ENCODE data around the gene EDC4. TPM values are rescaled to one million over a fixed set of nuclear protein-coding genes. Genes with fewer than 3 reads are reported as not detected.

EDC4 gene
- total and polyA plus RNA-seq, 7 donors = 21.1 to 52.1 (median 33.8) TPM

DNA sequence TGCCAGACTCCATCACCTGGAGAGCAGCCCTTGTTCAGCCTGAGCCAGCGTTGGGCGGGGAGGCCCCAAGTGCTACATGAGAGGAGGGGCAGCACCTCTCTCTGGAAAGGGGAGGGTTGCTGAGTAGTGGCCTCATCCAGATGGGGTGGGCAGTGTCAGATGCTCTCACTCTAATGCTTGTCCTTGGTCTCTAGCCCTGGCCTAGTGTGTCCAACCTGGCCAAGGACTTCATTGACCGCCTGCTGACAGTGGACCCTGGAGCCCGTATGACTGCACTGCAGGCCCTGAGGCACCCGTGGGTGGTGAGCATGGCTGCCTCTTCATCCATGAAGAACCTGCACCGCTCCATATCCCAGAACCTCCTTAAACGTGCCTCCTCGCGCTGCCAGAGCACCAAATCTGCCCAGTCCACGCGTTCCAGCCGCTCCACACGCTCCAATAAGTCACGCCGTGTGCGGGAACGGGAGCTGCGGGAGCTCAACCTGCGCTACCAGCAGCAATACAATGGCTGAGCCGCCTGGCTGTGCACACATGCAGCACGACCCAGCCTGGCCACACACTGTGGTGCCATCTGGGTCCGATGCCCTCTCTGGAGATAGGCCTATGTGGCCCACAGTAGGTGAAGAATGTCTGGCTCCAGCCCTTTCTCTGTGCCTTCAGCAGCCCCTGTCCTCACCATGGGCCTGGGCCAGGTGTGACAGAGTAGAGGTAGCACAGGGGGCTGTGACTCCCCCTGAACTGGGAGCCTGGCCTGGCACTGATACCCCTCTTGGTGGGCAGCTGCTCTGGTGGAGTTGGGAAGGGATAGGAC, 54.5 kb downstream of the EDC4 start:
- intact Hi-C loops (cut with DNase I) = loop anchor here (2.0 to 10.0 kb wide), 3 partner anchors 115 to 255 kb away; no protein-coding TSS in a partner anchor
- Histone ChIP-seq H3K9me3 (no peaks in the 10 kb centered on the region), H3K27ac (peak overlapping the region; percentile 83), H3K4me1 (peaks cover 48% of the 10 kb centered on the region), H3K36me3 (ENCODE audit: insufficient read depth in 1 of 2, low read depth in 1 of 2) (peaks cover 0 to 40% of the 10 kb centered on the region in 2 donors), H3K27me3 (ENCODE audit: insufficient read depth in 3 of 3, low read length in 2 of 3) (no peaks in the 10 kb centered on the region), H3K4me3 (no peak overlapping the region)
- DNase-seq (no peak), ATAC-seq (no peak)
- WGBS, 3 donors = 85 to 91% (median 86%) methylated on average over 22 of the region's 22 CpGs
- TF ChIP-seq, protein P1, sequence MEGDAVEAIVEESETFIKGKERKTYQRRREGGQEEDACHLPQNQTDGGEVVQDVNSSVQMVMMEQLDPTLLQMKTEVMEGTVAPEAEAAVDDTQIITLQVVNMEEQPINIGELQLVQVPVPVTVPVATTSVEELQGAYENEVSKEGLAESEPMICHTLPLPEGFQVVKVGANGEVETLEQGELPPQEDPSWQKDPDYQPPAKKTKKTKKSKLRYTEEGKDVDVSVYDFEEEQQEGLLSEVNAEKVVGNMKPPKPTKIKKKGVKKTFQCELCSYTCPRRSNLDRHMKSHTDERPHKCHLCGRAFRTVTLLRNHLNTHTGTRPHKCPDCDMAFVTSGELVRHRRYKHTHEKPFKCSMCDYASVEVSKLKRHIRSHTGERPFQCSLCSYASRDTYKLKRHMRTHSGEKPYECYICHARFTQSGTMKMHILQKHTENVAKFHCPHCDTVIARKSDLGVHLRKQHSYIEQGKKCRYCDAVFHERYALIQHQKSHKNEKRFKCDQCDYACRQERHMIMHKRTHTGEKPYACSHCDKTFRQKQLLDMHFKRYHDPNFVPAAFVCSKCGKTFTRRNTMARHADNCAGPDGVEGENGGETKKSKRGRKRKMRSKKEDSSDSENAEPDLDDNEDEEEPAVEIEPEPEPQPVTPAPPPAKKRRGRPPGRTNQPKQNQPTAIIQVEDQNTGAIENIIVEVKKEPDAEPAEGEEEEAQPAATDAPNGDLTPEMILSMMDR (IDR thresholded peaks at IDR 0.05) = no peak

DNA sequence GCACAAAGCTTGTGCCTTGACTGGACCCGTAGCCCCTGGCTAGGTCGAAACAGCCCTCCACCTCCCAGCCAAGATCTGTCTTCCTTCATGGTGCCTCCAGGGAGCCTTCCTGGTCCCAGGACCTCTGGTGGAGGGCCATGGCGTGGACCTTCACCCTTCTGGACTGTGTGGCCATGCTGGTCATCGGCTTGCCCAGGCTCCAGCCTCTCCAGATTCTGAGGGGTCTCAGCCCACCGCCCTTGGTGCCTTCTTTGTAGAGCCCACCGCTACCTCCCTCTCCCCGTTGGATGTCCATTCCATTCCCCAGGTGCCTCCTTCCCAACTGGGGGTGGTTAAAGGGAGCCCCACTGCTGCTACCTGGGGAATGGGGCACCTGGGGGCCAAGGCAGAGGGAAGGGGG, 55.3 kb downstream of the EDC4 start:
- H3K9me3 ChIP-seq = no peaks in the 10 kb centered on the region
- TF ChIP-seq, protein P1 (IDR thresholded peaks at IDR 0.05) = no peak
- H3K27me3 ChIP-seq (ENCODE audit: insufficient read depth in 3 of 3, low read length in 2 of 3) = no peaks in the 10 kb centered on the region
- intact Hi-C loops (cut with DNase I) = loop anchor here (1.0 to 10.0 kb wide), 5 partner anchors 45 to 253 kb away; no protein-coding TSS in a partner anchor
- H3K4me3 ChIP-seq = no peak overlapping the region
- WGBS, 3 donors = 75 to 83% (median 79%) methylated on average over 7 of the region's 7 CpGs
- H3K27ac ChIP-seq = peak overlapping the region; percentile 83
- H3K4me1 ChIP-seq = peaks cover 42% of the 10 kb centered on the region
- H3K36me3 ChIP-seq (ENCODE audit: insufficient read depth in 1 of 2, low read depth in 1 of 2) = peaks cover 0 to 40% of the 10 kb centered on the region in 2 donors
- ATAC-seq (no peak), DNase-seq (no peak)

DNA sequence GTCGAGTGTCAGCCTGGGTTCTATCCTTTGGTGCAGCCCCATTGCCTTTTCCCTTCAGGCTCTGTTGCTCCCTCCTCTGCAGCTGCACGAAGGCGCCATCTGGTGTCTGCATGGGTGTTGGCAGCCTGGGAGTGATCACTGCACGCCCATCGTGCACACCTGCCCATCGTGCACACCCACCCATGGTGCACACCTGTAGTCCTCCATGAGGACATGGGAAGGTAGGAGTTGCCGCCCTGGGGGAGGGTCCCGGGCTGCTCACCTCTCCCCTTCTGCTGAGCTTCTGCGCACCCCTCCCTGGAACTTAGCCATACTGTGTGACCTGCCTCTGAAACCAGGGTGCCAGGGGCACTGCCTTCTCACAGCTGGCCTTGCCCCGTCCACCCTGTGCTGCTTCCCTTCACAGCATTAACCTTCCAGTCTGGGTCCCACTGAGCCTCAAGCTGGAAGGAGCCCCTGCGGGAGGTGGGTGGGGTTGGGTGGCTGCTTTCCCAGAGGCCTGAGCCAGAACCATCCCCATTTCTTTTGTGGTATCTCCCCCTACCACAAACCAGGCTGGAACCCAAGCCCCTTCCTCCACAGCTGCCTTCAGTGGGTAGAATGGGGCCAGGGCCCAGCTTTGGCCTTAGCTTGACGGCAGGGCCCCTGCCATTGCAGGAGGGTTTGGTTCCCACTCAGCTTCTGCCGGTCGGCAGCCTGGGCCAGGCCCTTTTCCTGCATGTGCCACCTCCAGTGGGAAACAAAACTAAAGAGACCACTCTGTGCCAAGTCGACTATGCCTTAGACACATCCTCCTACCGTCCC, 55.9 kb downstream of the EDC4 start:
- H3K27me3 ChIP-seq (ENCODE audit: insufficient read depth in 3 of 3, low read length in 2 of 3) = no peaks in the 10 kb centered on the region
- DNase-seq = peak; percentile 75 to 89
- ATAC-seq = peak; percentile 64 to 79 (median 72)
- peaks cover 36% of the 10 kb centered on the region for H3K4me1 ChIP-seq
- no peaks in the 10 kb centered on the region for H3K9me3 ChIP-seq
- no peak overlapping the region for H3K27ac ChIP-seq
- intact Hi-C loops (cut with DNase I) = loop anchor here (1.0 to 10.0 kb wide), 5 partner anchors 46 to 254 kb away; no protein-coding TSS in a partner anchor
- TF ChIP-seq, protein P1 (IDR thresholded peaks at IDR 0.05) = peak; percentile 84
- no peak overlapping the region for H3K4me3 ChIP-seq
- 45 to 47% (median 46%) methylated on average over 16 of the region's 16 CpGs for WGBS, 3 donors
- H3K36me3 ChIP-seq (ENCODE audit: insufficient read depth in 1 of 2, low read depth in 1 of 2) = peaks cover 0 to 36% of the 10 kb centered on the region in 2 donors

DNA sequence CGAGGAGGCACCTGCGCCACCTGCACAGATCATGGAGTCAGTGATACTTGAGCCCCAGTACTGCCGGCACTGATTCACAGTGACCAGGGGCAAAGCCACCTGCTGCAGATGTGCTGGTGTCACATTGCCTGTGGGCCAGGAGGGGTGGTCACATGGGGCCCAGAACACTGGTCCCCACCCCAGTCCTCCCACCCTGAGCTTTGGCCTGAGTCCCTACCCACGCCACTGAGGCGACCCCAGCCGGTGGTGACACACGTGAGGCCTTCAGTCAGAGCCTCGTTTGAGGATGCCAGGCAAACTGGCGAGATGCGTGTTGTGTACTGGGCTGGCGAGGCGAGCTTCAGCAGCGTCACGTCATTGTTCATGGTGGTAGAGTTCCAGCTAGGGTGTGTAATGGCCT, 57.3 kb downstream of the EDC4 start:
- no peaks in the 10 kb centered on the region for H3K9me3 ChIP-seq
- TF ChIP-seq, protein P1 (IDR thresholded peaks at IDR 0.05) = no peak
- no peak overlapping the region for H3K27ac ChIP-seq
- peaks cover 0 to 36% of the 10 kb centered on the region in 2 donors for H3K36me3 ChIP-seq (ENCODE audit: insufficient read depth in 1 of 2, low read depth in 1 of 2)
- peaks cover 34% of the 10 kb centered on the region for H3K4me1 ChIP-seq
- H3K4me3 ChIP-seq = no peak overlapping the region
- H3K27me3 ChIP-seq (ENCODE audit: insufficient read depth in 3 of 3, low read length in 2 of 3) = no peaks in the 10 kb centered on the region
- no peak for ATAC-seq
- intact Hi-C loops (cut with DNase I) = loop anchor here in 1 of 2 donors (10.0 kb wide), 1 partner anchor 405 kb away; the partner anchor contains the start of gene RIPOR1
- 83 to 86% (median 84%) methylated on average over 12 to 14 of the region's 14 CpGs for WGBS, 3 donors
- no peak for DNase-seq

Data from psoas muscle (tissue), 8 donors.